ENCODE data around the gene NRK.

GRCh38 chrX:105999294-105999693 lies 177.0 kb downstream of the NRK start:
- TF ChIP-seq HOXC10 (CRISPR knock-in tag; IDR thresholded peaks at IDR 0.05) = no peak
- no peak for TF ChIP-seq CTCF (tag by site-specific recombination; IDR thresholded peaks at IDR 0.05)
- TF ChIP-seq ZNF350 (tag by site-specific recombination; IDR thresholded peaks at IDR 0.05) = no peak
- TF ChIP-seq ZNF274 (IDR thresholded peaks at IDR 0.05; ENCODE audit: low read length) = no peak
- no peak for TF ChIP-seq ZNF274 (tag by site-specific recombination; IDR thresholded peaks at IDR 0.05; ENCODE audit: borderline replicate concordance)
- no peak for TF ChIP-seq ZBTB26 (tag by site-specific recombination; optimal IDR thresholded peaks at IDR 0.05)
- TF ChIP-seq ZNF2 (tag by site-specific recombination; IDR thresholded peaks at IDR 0.05) = no peak
- no peak for TF ChIP-seq SETDB1 (IDR thresholded peaks at IDR 0.05; ENCODE audit: insufficient read length, low read length)
- TF ChIP-seq ZNF830 (tag by site-specific recombination; IDR thresholded peaks at IDR 0.05; ENCODE audit: low read depth) = no peak
- no peak for TF ChIP-seq ZNF239 (tag by site-specific recombination; IDR thresholded peaks at IDR 0.05)
- no peak for TF ChIP-seq SCRT2 (tag by site-specific recombination; IDR thresholded peaks at IDR 0.05)
- no peak for TF ChIP-seq PRDM4 (tag by site-specific recombination; IDR thresholded peaks at IDR 0.05)
- no peak for TF ChIP-seq ZNF658 (tag by site-specific recombination; IDR thresholded peaks at IDR 0.05)
- no peak for TF ChIP-seq ZNF513 (tag by site-specific recombination; IDR thresholded peaks at IDR 0.05)

All from HEK293 (cell line).